HEK293 (cell line): Measurements from ENCODE around the gene SOX30.

Source experiments
- ZFP37 ChIP-seq: fragments of 450-650 bp; formaldehyde crosslinking; IDR thresholded peaks from 2 replicates; pipeline ENCODE4 v1.5.1; 2016; ENCODE audit warnings: missing biosample characterization, missing genetic modification characterization
- TF ChIP-seq, protein P1 (sequence below): fragments of 450-650 bp; formaldehyde crosslinking; IDR thresholded peaks from 2 replicates; pipeline ENCODE4 v1.5.1; 2017; ENCODE audit warnings: missing biosample characterization, missing genetic modification characterization
- TF ChIP-seq, protein P2 (sequence below): fragments of 450-650 bp; formaldehyde crosslinking; IDR thresholded peaks from 2 replicates; pipeline ENCODE4 v1.5.1; 2016; ENCODE audit warnings: missing biosample characterization, missing genetic modification characterization

DNA sequence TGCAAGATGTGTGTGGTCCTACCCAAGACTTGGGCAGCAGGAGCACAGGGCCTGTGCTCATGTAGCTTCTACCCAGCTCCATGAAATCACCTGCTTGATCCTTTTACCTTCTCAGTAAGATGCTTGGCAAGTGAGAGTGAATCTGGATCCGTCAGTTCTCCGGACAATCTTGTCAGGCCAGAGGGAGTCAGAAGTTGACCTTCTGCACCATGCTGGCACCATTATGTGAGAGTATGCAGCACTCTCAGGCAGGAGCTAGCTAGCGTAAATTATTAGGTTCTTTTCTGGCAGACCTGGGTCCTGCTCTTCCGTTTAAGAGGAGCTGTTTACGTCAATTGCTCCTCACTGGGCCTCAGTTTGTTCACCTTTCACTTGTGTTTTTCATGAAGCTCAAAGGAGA lies 39.7 kb downstream of the SOX30 start:
- TF ChIP-seq, protein P1, sequence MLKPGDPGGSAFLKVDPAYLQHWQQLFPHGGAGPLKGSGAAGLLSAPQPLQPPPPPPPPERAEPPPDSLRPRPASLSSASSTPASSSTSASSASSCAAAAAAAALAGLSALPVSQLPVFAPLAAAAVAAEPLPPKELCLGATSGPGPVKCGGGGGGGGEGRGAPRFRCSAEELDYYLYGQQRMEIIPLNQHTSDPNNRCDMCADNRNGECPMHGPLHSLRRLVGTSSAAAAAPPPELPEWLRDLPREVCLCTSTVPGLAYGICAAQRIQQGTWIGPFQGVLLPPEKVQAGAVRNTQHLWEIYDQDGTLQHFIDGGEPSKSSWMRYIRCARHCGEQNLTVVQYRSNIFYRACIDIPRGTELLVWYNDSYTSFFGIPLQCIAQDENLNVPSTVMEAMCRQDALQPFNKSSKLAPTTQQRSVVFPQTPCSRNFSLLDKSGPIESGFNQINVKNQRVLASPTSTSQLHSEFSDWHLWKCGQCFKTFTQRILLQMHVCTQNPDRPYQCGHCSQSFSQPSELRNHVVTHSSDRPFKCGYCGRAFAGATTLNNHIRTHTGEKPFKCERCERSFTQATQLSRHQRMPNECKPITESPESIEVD, result no peak
- TF ChIP-seq, protein P2, sequence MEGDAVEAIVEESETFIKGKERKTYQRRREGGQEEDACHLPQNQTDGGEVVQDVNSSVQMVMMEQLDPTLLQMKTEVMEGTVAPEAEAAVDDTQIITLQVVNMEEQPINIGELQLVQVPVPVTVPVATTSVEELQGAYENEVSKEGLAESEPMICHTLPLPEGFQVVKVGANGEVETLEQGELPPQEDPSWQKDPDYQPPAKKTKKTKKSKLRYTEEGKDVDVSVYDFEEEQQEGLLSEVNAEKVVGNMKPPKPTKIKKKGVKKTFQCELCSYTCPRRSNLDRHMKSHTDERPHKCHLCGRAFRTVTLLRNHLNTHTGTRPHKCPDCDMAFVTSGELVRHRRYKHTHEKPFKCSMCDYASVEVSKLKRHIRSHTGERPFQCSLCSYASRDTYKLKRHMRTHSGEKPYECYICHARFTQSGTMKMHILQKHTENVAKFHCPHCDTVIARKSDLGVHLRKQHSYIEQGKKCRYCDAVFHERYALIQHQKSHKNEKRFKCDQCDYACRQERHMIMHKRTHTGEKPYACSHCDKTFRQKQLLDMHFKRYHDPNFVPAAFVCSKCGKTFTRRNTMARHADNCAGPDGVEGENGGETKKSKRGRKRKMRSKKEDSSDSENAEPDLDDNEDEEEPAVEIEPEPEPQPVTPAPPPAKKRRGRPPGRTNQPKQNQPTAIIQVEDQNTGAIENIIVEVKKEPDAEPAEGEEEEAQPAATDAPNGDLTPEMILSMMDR (tag by site-specific recombination), result no peak
- no peak for TF ChIP-seq ZFP37 (tag by site-specific recombination)
